GM18519 (cell line): ENCODE measurements around the gene NPIPA8.
"Not testable (repeated sequence)": the region's sequence is repeated elsewhere in the genome, so short reads cannot be mapped to it uniquely, and the experiment has no call there.

ENCODE experiments used
- ATAC-seq: cut with Tn5 transposase; IDR thresholded peaks from one replicate; pipeline ENCODE4 v1.9.1; 2021; ENCODE audit warnings: mild to moderate bottlenecking, moderate library complexity; ENCODE audit not compliant: unreplicated experiment, low FRiP score

Gene NPIPA8

GRCh38 chr16:18280319-18280718 lies 56.2 kb downstream of the NPIPA8 start:
- ATAC-seq, result not testable (repeated sequence)

- not testable (repeated sequence) for ATAC-seq
Observed at GRCh38 chr16:18276756-18277155, 59.8 kb downstream of the NPIPA8 start.

GRCh38 chr16:18270171-18270570 lies 66.4 kb downstream of the NPIPA8 start:
- not testable (repeated sequence) for ATAC-seq
